Measurements from ENCODE around the gene NOP10.

- TF ChIP-seq CTCF (IDR thresholded peaks at IDR 0.05) (no peak), POLR2A (IDR thresholded peaks at IDR 0.05) (no peak), POLR2AphosphoS5 (IDR thresholded peaks at IDR 0.05) (no peak), EP300 (IDR thresholded peaks at IDR 0.05) (no peak)
These were observed 11.1 kb downstream of the NOP10 start for GRCh38 chr15:34331809-34332208.

Data from upper lobe of left lung (tissue), 4 donors.